Smooth muscle cell (in vitro differentiated cells): Measurements from ENCODE around the gene METTL22. TPM values are rescaled to one million over a fixed set of nuclear protein-coding genes. Genes with fewer than 3 reads are reported as not detected.

ENCODE experiments used
- DNase-seq: peaks from one replicate; lab custom pipeline; 2025; ENCODE audit not compliant: unreplicated experiment; lab: John Stamatoyannopoulos, UW
- H2AFZ ChIP-seq: fragments of 200-600 bp; sonication (generic); 2 replicates; pipeline ENCODE4 v1.6.0; 2016; ENCODE audit warnings: antibody characterized with exemption, low read depth, mild to moderate bottlenecking
- H3F3A ChIP-seq: fragments of 200-600 bp; sonication (generic); 2 replicates; pipeline ENCODE4 v1.6.0; 2017; ENCODE audit warnings: antibody characterized with exemption, low read depth
- H3K27ac ChIP-seq: fragments of 200-600 bp; sonication (generic); 2 replicates; pipeline ENCODE4 v1.5.1; 2016; ENCODE audit warnings: low read depth, mild to moderate bottlenecking
- H3K27me3 ChIP-seq: fragments of 200-600 bp; sonication (generic); 2 replicates; pipeline ENCODE4 v1.6.1; 2016; ENCODE audit warnings: low read depth, mild to moderate bottlenecking
- H3K36me3 ChIP-seq: fragments of 200-600 bp; sonication (generic); 2 replicates; pipeline ENCODE4 v1.5.1; 2016; ENCODE audit warnings: low read depth
- H3K4me1 ChIP-seq: fragments of 200-600 bp; sonication (generic); 2 replicates; pipeline ENCODE4 v1.5.1; 2016; ENCODE audit warnings: low read depth
- H3K4me2 ChIP-seq: fragments of 200-600 bp; sonication (generic); 2 replicates; pipeline ENCODE4 v1.6.0; 2016; ENCODE audit warnings: mild to moderate bottlenecking
- H3K4me3 ChIP-seq: fragments of 200-600 bp; sonication (generic); 2 replicates; pipeline ENCODE4 v1.5.1; 2016; ENCODE audit warnings: mild to moderate bottlenecking
- H3K79me2 ChIP-seq: fragments of 200-600 bp; sonication (generic); 2 replicates; pipeline ENCODE4 v1.6.0; 2016; ENCODE audit warnings: low read depth, mild to moderate bottlenecking
- H3K9ac ChIP-seq: fragments of 200-600 bp; sonication (generic); 2 replicates; pipeline ENCODE4 v1.6.0; 2016; ENCODE audit warnings: low read depth
- H3K9me3 ChIP-seq: fragments of 200-600 bp; sonication (generic); replicated peaks from 2 replicates; pipeline ENCODE4 v1.5.1; 2016; ENCODE audit warnings: low read depth
- H4K20me1 ChIP-seq: fragments of 200-600 bp; sonication (generic); 2 replicates; pipeline ENCODE4 v1.6.0; 2016; ENCODE audit warnings: low read depth
- WGBS: methylation state at CpG from one replicate; pipeline ENCODE4 v1.1.7; 2016; ENCODE audit warnings: low lambda C conversion rate; 5-methylcytosine and 5-hydroxymethylcytosine counted together
- polyA plus RNA-seq: library from polyadenylated mRNA; unstranded; fragments of >200 nt; fragmentation: Nextera tagmentation; extraction: Ambion mirVana; gene quantifications from 2 replicates; pipeline ENCODE4 v1.2.1, GENCODE V29; 2016
- total RNA-seq: library from RNA; depleted of rRNA; stranded (reverse); fragments of >200 nt; gene quantifications from 2 replicates; pipeline ENCODE4 v1.2.3, GENCODE V29; 2014
- TF ChIP-seq, protein P1 (sequence below): fragments of 200-600 bp; sonication (generic); IDR thresholded peaks from 2 replicates; pipeline ENCODE4 v1.5.1; 2017; ENCODE audit warnings: borderline replicate concordance, mild to moderate bottlenecking, antibody characterized with exemption; ENCODE audit not compliant: insufficient read depth, poor library complexity, severe bottlenecking

The METTL22 gene
- total and polyA plus RNA-seq, 2 experiments from 2014 or later, result 19.2 to 37.4 TPM

DNA sequence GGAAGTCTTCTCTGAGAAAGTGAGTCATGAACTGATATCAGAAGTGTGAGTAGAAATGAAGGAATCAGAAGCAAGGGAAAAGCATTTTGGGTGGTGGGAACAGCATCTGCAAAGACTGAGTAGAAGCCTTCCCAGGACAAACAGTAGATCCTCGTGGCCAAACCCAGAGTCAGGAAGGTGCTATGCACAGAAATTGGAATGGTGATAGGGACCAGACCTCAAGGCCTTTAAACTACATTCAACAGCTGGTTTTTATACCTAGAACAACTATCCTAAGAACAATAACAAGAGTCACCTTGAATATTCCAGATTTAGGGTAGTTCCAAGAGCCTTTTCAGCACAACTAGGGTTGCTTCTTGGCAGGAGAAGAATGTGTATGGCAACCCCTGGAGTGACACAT lies 68.2 kb downstream of the METTL22 start:
- H3K4me2 ChIP-seq, result no peak overlapping the region
- no peaks in the 10 kb centered on the region for H3K27me3 ChIP-seq
- no peak for DNase-seq
- TF ChIP-seq, protein P1, sequence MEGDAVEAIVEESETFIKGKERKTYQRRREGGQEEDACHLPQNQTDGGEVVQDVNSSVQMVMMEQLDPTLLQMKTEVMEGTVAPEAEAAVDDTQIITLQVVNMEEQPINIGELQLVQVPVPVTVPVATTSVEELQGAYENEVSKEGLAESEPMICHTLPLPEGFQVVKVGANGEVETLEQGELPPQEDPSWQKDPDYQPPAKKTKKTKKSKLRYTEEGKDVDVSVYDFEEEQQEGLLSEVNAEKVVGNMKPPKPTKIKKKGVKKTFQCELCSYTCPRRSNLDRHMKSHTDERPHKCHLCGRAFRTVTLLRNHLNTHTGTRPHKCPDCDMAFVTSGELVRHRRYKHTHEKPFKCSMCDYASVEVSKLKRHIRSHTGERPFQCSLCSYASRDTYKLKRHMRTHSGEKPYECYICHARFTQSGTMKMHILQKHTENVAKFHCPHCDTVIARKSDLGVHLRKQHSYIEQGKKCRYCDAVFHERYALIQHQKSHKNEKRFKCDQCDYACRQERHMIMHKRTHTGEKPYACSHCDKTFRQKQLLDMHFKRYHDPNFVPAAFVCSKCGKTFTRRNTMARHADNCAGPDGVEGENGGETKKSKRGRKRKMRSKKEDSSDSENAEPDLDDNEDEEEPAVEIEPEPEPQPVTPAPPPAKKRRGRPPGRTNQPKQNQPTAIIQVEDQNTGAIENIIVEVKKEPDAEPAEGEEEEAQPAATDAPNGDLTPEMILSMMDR, result no peak
- peaks cover 4% of the 10 kb centered on the region for H3K36me3 ChIP-seq
- no peak overlapping the region for H3K4me3 ChIP-seq
- no peak overlapping the region for H3K9ac ChIP-seq
- H3F3A ChIP-seq, result no peaks in the 10 kb centered on the region
- peaks cover 9% of the 10 kb centered on the region for H3K9me3 ChIP-seq
- peaks cover 4% of the 10 kb centered on the region for H3K4me1 ChIP-seq
- no peaks in the 10 kb centered on the region for H4K20me1 ChIP-seq
- WGBS, result 63% methylated on average over 1 of the region's 1 CpG
- no peaks in the 10 kb centered on the region for H3K79me2 ChIP-seq
- no peak overlapping the region for H3K27ac ChIP-seq
- no peak overlapping the region for H2AFZ ChIP-seq

DNA sequence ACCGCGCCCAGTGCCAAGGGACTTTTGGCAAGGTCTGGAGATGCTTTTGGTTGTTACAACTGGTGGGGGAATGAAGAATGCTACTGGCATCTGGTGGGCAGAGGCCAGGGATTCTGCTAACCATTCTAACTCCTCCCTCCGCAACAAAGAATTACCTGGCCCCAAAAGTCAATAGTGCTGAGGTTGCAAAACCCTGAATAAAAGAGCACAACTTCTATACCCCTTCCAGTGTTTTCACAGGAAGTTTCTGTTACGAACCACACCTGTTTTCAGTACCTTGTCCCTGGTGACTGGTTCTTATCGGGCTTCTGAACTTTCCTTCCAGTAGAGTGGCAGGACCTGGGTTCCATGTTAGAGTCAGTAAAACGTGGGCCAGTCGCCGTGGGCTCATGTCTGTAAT lies 70.2 kb downstream of the METTL22 start:
- 87% methylated on average over 8 of the region's 8 CpGs for WGBS
- H3K79me2 ChIP-seq, result no peaks in the 10 kb centered on the region
- no peak overlapping the region for H3K27ac ChIP-seq
- no peaks in the 10 kb centered on the region for H3K27me3 ChIP-seq
- H3K9me3 ChIP-seq, result peaks cover 9% of the 10 kb centered on the region
- TF ChIP-seq, protein P1, result no peak
- no peaks in the 10 kb centered on the region for H3F3A ChIP-seq
- no peak overlapping the region for H2AFZ ChIP-seq
- H3K4me2 ChIP-seq, result no peak overlapping the region
- no peak overlapping the region for H3K4me3 ChIP-seq
- H3K9ac ChIP-seq, result no peak overlapping the region
- DNase-seq, result no peak
- H4K20me1 ChIP-seq, result no peaks in the 10 kb centered on the region
- H3K36me3 ChIP-seq, result peaks cover 4% of the 10 kb centered on the region
- no peaks in the 10 kb centered on the region for H3K4me1 ChIP-seq

DNA sequence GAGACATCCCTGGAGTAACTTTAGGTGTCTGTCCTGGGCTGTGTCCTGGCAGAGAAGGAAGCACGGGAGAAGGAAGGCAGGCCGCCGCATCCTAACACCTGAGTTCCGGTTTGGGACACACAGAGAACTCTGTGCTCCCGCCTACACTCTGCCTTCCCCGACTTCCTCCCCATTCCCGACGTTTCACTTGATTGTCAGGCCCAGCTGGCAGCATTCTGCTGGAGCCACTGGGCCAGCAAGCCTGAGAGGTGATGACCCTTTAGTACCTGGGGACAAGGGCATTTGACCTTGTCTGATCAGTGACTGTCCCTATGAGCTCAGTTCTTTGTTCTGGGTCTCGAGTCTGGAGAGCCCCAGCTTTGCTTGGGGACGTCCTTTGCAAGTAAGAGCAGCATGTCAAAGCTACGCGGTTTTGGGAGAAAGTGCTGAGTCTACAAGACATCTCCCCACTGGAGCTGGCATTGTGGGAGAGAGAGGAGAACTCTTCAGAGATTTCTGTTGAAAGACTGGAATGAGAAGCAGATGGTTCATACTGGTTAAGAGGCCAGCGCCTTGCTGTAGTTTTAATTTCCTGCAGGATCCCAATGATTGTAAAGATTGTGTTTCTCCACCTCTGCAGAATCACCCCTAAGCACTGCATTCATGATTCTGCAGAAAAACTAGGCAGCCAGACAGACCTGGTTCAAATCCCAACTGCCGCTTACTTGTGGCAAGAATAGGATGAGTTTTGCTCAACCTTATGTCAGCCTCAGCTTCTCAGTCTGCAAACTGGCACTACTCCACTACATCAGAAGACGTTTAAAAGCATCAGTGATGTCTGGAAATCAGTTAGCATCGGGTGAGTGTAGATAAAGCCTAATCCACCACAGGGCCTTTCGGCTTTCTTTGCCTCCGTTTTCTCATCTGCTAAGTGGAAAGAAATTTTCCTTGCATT lies 73.6 kb downstream of the METTL22 start:
- no peaks in the 10 kb centered on the region for H3K36me3 ChIP-seq
- no peak overlapping the region for H2AFZ ChIP-seq
- H3K79me2 ChIP-seq, result no peaks in the 10 kb centered on the region
- H3K4me2 ChIP-seq, result no peak overlapping the region
- no peaks in the 10 kb centered on the region for H3F3A ChIP-seq
- TF ChIP-seq, protein P1, result no peak
- WGBS, result 82% methylated on average over 18 of the region's 18 CpGs
- no peak overlapping the region for H3K9ac ChIP-seq
- no peaks in the 10 kb centered on the region for H3K27me3 ChIP-seq
- H4K20me1 ChIP-seq, result peaks cover 5% of the 10 kb centered on the region
- peaks cover 1% of the 10 kb centered on the region for H3K9me3 ChIP-seq
- no peak overlapping the region for H3K27ac ChIP-seq
- no peak for DNase-seq
- no peak overlapping the region for H3K4me3 ChIP-seq
- H3K4me1 ChIP-seq, result no peaks in the 10 kb centered on the region

DNA sequence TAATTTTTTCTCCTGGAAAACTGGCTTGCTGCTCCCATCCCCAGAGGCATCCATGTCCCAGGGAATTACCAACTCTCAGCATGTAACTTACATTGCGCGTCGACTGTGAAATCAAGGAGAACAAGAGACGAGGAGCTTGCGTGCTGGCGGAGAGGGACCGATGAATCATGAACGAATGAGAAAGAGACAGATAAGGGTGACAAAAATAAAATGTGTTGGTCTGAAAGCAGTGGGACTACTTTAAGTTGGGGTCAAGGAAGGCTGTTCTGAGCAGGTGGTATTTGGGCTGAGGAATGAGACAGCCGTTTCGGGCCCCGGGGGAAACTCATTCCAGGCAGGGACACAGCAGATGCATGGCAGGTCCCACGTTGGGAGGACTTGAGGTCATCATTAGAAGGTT lies 75.4 kb downstream of the METTL22 start:
- H2AFZ ChIP-seq, result no peak overlapping the region
- H3K36me3 ChIP-seq, result no peaks in the 10 kb centered on the region
- H3K9ac ChIP-seq, result no peak overlapping the region
- no peaks in the 10 kb centered on the region for H3K9me3 ChIP-seq
- peaks cover 5% of the 10 kb centered on the region for H4K20me1 ChIP-seq
- WGBS, result 82% methylated on average over 12 of the region's 12 CpGs
- H3K79me2 ChIP-seq, result no peaks in the 10 kb centered on the region
- H3K4me2 ChIP-seq, result no peak overlapping the region
- no peak overlapping the region for H3K27ac ChIP-seq
- TF ChIP-seq, protein P1, result no peak
- no peak overlapping the region for H3K4me3 ChIP-seq
- no peaks in the 10 kb centered on the region for H3F3A ChIP-seq
- no peaks in the 10 kb centered on the region for H3K27me3 ChIP-seq
- DNase-seq, result no peak
- H3K4me1 ChIP-seq, result no peaks in the 10 kb centered on the region
